HG03575 (cell line): Measurements from ENCODE around the gene TTI1.
"Not testable (repeated sequence)": the region's sequence is repeated elsewhere in the genome, so short reads cannot be mapped to it uniquely, and the experiment has no call there.

Source experiments
- ATAC-seq: cut with Tn5 transposase; IDR thresholded peaks from one replicate; pipeline ENCODE4 v1.9.1; 2021; ENCODE audit not compliant: unreplicated experiment, insufficient number of reproducible peaks, low FRiP score; ENCODE audit errors: extremely low read depth

The TTI1 gene

DNA sequence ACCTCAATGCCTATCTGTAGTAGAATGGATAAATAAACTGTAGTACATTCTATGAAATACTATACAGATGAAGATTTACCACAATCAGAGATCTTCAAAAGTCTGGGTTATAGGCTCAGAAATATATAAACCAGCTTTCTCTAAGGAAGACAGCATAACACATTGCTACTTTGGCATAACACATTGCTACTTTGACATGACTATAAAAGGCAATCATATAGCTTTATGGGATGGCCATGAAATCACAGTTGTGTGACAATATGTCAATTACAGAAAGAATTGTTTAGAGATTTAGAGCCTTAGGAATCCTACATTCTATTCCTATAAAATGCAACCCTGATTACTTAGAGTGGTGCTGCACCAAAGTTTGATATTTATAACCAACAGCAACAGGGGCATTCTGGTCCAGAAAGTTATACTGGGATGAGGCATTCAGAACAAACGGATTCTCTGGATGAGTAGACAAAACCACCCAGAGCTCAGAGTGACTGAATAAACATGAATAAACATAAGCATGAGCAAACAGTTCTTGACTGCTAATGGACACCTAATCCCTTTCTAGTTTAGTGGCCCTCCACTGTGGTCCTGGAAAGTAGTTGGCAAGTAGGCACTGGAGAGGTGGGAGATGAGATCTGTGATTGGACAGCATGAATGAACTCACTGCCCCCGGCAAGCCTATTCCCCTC, 12.0 kb downstream of the TTI1 start:
- ATAC-seq: no peak

DNA sequence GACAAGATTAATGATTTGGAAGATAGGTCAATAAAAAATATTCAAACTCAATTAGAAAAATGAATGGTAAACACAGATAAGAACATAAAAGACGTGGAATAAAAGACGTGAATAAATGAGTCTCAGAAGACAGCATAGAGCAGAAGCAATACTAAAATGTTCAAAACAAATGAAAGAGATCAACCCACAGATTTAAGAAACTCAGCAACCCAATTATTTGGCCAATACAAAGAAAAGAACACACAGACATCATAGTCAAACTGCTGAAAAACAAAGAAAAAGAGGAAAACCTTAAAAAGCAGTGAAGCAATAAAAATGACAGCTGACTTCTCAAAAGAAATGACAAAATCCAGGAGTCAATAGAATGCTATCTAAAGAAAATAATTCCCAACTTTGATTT, 14.9 kb downstream of the TTI1 start:
- no peak for ATAC-seq

DNA sequence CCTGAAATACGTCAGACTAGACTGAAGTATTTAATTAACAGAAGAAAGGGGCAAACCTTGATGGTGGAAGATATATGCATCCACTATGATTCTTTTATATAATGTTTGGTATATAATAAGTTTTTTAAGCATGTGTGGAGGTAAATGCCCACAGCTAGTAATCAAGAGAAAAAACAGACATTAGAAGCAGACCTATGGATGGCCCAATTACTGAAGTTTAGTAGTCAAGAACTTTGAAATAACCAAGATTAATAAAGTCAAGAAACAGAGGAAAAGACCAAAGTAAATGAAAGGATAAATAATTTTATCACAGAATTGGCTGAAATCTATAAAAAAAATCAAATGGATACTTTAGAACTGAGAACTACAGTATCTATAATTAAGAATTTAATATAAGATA, 15.3 kb downstream of the TTI1 start:
- ATAC-seq: no peak

DNA sequence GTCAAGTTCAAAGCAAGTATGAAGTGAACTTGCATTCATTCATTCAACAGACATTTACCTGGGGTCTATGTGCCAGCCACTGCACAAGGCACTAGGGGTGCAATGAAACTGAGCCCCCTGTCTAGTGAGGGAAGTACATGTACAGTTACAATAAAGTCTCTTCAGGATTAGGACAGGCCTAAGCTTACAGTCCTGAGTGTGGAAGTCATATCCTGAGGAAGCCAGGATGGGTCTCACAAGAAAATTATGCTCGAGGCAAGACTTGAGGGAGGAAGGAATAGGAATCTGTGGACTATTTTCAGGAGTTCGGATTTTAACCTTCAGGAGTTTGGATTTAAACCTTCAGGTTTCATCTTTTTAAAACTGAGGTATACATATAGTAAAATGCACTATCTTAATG, 19.4 kb downstream of the TTI1 start:
- no peak for ATAC-seq

GRCh38 chr20:38012332-38012731, 20.9 kb downstream of the TTI1 start:
- ATAC-seq: no peak

GRCh38 chr20:38011696-38012095, 21.6 kb downstream of the TTI1 start:
- no peak for ATAC-seq

DNA sequence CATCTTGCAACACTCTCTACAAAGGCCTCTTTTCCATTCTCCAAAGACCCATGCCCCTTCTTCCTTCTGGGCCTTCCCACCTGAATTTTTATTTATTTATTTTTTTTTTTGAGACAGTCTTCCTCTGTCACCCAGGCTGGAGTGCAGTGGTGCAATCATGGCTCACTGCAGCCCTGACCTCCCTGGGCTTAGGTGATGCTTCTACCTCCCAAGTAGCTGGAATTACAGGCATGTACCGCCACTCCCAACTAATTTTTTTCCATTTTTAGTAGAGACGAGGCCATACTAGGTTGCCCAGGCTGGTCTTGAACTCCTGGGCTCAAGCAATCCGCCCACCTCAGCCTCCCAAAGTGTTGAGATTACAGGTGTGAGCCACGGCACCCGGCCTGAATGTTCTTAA, 23.8 kb downstream of the TTI1 start:
- ATAC-seq: not testable (repeated sequence)

DNA sequence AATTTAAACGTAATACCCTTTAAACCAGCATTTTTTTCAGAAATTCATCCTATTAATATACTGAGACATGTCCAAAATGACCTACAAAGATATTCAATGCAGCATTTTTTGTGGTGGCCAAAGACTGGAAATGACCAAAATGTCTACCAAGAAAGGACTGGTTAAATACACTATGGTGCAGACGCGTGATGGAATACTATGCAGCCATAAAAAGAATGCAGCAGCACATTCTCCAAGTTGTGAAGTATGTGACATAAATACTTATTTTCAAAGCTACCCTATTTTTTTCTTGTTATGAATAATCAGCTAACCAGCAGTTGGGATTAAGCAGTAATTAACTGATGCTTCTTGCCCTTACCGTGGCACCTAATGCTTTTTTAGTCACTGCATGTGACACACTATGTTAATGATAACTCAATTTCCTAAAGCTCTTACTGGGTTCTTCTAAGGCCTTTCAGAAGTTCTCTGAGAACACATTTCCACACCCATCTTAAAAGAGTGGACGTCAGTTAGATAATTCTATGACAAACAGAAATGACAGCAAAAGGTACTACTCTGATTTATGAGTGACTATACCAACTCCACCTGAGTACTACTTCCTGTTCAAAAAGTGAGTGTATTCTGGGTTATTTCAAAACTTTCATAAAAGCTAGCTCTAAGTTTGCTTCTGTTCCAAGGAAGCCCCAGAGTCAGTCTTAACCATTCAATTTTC, 24.9 kb downstream of the TTI1 start:
- ATAC-seq: no peak

GRCh38 chr20:38007526-38007925, 25.7 kb downstream of the TTI1 start:
- no peak for ATAC-seq

GRCh38 chr20:38005903-38006302, 27.4 kb downstream of the TTI1 start:
- no peak for ATAC-seq

DNA sequence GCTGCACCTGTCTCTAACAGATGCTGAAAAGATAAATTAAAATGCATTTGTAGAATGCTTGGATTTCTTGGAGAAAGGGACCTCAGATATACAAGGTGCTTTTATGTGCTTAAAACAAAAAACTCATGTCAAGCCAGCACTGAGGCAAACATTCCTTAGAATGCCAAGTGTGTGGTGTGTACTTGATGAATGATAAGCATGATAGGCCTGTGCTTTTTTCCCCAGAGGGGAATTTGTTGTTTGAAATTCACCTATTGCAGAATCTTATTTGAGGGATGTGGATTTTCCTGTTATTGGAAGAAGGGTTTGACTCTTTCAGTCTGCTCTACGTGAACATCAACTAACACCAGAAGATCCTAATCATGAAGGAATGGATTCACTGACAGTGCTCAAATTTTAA, 28.8 kb downstream of the TTI1 start:
- ATAC-seq: no peak

DNA sequence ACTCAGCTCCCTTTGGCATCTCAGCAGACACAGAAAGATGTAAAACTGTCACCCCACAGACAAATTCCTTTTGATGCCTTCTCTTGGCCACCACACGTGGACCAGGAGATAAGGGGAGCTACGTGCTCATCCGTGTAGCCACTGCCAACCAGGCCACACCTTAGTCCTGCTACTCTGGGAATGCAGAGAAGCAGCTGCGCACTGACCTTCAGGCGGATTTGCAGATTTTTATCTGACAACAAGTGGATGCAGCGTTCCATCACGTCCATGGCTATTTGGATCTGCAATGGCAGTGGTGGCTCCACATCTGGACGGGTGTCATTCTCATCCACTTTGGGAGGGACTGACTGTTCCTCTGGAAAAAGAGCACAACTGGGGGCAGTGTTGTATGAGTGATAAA, 30.8 kb downstream of the TTI1 start:
- no peak for ATAC-seq

- ATAC-seq: no peak
These were observed 31.3 kb downstream of the TTI1 start for GRCh38 chr20:38001981-38002380.

DNA sequence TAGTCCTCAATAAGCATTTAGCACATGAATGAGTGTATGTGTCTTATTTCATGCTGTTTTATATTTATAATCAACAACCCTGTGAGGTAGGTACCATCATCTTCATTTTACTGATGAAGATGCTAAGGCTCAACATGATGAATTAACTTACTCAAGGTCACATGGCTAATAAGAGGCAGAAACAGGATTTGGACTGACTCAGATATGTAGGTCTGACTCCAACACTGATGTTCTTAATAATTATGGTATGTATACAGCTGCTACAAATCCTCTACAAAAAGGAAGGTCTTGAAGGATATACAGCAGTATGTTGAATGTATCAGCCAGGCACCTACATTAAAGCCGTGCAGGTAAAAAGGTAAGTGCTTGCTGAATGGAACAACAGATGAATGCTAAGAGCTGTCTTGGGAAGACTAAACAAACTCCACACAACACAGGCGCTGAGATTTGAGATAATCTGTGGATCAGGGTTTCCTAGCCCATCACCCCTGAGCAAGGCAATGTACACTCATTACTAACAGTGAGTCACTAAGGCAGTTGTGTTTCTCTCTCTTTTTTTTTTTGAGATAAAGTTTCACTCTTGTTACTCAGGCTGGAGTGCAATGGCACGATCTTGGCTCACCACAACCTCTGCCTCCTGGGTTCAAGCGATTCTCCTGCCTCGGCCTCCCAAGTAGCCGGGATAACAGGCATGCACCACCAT, 31.9 kb downstream of the TTI1 start:
- no peak for ATAC-seq

- ATAC-seq: no peak
These were observed 33.0 kb downstream of the TTI1 start for GRCh38 chr20:38000293-38000692.

GRCh38 chr20:37999526-38000263, 33.6 kb downstream of the TTI1 start:
- no peak for ATAC-seq

DNA sequence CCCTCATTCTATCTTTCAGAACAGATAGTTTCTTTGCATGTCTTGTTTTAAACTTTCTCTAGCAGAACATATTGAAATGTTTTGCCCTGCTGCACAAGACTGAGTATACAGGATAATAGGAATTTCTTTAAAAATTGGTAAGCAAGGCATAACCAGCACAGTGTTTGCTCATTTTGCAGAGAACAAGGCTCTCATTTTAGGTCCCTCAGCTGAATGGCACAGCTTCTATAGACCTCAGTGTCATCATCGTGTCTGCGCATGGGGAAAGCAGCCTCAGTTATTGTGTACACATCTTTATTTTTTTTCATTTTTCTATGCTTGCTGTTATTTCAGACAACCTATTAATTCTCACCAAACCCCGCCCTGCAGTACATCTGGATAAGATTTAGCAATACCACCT, 35.7 kb downstream of the TTI1 start:
- ATAC-seq: no peak

DNA sequence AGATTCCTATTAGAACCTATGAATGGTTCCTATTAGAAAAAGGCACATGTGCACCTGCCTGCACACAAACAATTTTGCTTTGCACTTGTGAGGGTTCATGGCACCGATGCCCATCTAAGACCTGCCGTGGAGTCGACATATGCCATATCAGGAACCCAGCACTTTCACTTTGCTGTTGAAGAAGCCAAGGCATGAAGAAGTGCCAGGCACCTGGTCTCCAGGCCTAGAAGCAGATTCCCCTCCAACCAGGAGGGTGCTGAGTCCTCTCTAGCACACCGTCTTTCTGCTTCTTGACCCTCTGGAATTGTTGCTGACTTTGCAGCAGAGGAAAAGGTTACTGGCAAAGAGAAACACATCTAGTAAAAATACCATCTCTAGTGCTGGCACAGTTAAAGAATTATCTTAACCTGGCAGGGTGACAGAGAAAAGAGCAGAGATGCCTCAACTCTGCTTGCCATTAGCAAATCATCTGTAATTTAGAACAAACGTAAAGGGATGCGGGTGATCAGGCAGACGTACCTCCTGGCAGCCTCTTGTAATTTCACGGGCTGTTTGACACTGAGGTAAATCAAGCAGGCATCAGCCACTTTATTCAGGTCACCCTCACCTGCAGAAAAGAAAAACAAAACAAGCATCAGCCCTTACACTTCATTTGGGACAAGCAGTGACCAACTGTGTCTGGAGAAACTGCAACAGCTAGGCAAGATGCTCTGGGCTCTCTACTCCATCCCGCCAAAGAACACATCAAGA, 37.2 kb downstream of the TTI1 start:
- ATAC-seq: no peak

DNA sequence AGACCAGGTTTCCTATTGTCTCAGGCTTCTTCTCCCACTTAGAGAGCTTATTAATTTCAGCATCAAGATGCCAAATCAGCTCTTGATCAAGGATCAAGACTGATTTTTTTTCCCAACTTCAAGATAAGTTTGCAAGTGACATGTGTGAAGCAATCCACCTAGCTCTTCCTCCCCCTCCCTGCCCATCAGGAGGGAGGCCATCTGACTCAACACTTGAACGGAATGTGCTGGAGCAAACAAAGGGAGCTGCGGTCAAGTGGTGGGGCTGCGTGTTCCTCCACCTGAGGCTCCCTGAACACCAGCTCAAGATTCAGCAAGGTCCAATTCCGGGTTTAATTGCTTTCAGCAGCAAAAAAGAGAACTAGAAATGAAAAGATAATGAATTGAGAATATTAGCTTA, 38.7 kb downstream of the TTI1 start:
- no peak for ATAC-seq
